MM.1S (cell line): ENCODE measurements around the gene IRX1.

ENCODE experiments used
- DNase-seq: peaks from one replicate; pipeline ENCODE4 v3.0.0-alpha.2; 2015
- H2AFZ ChIP-seq: fragments of 300-600 bp; sonication (generic); 2 replicates; pipeline ENCODE4 v1.6.0; 2016; ENCODE audit warnings: antibody characterized with exemption, low read length
- H3F3A ChIP-seq: fragments of 300-600 bp; sonication (generic); 2 replicates; pipeline ENCODE4 v1.6.1; 2016; ENCODE audit warnings: mild to moderate bottlenecking, antibody characterized with exemption, low read length, moderate library complexity, mixed read lengths; ENCODE audit not compliant: insufficient read depth
- H3K27ac ChIP-seq: fragments of 300-600 bp; sonication (generic); 2 replicates; pipeline ENCODE4 v1.5.1; 2016; ENCODE audit warnings: mild to moderate bottlenecking, low read length
- H3K27me3 ChIP-seq: fragments of 300-600 bp; sonication (generic); replicated peaks from 2 replicates; pipeline ENCODE4 v1.6.0; 2016; ENCODE audit warnings: low read length; ENCODE audit not compliant: insufficient read depth
- H3K36me3 ChIP-seq: fragments of 300-600 bp; sonication (generic); replicated peaks from 2 replicates; pipeline ENCODE4 v1.6.1; 2016; ENCODE audit warnings: mild to moderate bottlenecking, low read length, mixed read lengths; ENCODE audit not compliant: insufficient read depth
- H3K4me1 ChIP-seq: fragments of 300-600 bp; sonication (generic); 2 replicates; pipeline ENCODE4 v1.6.1; 2016; ENCODE audit warnings: low read length, mixed read lengths
- H3K4me2 ChIP-seq: fragments of 300-600 bp; sonication (generic); 2 replicates; pipeline ENCODE4 v1.6.0; 2016; ENCODE audit warnings: low read depth, low read length
- H3K4me3 ChIP-seq: fragments of 300-600 bp; sonication (generic); 2 replicates; pipeline ENCODE4 v1.5.1; 2016; ENCODE audit warnings: low read length, mixed read lengths
- H3K79me2 ChIP-seq: fragments of 300-600 bp; sonication (generic); 2 replicates; pipeline ENCODE4 v1.6.1; 2016; ENCODE audit warnings: mixed run types, low read length, mixed read lengths
- H3K9ac ChIP-seq: fragments of 300-600 bp; sonication (generic); 2 replicates; pipeline ENCODE4 v1.6.1; 2016; ENCODE audit warnings: low read length, mixed read lengths
- H3K9me2 ChIP-seq: fragments of 300-600 bp; sonication (generic); replicated peaks from 2 replicates; pipeline ENCODE4 v1.6.1; 2016; ENCODE audit warnings: mild to moderate bottlenecking, low read length, mixed read lengths; ENCODE audit not compliant: insufficient read depth
- H3K9me3 ChIP-seq: fragments of 300-600 bp; sonication (generic); replicated peaks from 2 replicates; pipeline ENCODE4 v1.6.1; 2016; ENCODE audit warnings: mild to moderate bottlenecking, low read length, mixed read lengths; ENCODE audit not compliant: insufficient read depth
- H4K20me1 ChIP-seq: fragments of 300-600 bp; sonication (generic); 2 replicates; pipeline ENCODE4 v1.6.1; 2016; ENCODE audit warnings: mild to moderate bottlenecking, low read length, moderate library complexity, mixed read lengths; ENCODE audit not compliant: insufficient read depth
- EZH2 ChIP-seq: fragments of 300-600 bp; sonication (generic); optimal IDR thresholded peaks from 2 replicates; pipeline ENCODE3; 2017; ENCODE audit warnings: low read depth, mild to moderate bottlenecking, antibody characterized with exemption, low read length, mixed read lengths
- EZH2phosphoT487 ChIP-seq: fragments of 300-600 bp; sonication (generic); IDR thresholded peaks from 2 replicates; pipeline ENCODE4 v1.6.1; 2018; ENCODE audit warnings: antibody characterized with exemption, low read length
- TF ChIP-seq, protein P1 (sequence below): fragments of 300-600 bp; sonication (generic); IDR thresholded peaks from 2 replicates; pipeline ENCODE4 v1.5.1; 2016; ENCODE audit warnings: antibody characterized with exemption, low read length, mixed read lengths

Gene IRX1

DNA sequence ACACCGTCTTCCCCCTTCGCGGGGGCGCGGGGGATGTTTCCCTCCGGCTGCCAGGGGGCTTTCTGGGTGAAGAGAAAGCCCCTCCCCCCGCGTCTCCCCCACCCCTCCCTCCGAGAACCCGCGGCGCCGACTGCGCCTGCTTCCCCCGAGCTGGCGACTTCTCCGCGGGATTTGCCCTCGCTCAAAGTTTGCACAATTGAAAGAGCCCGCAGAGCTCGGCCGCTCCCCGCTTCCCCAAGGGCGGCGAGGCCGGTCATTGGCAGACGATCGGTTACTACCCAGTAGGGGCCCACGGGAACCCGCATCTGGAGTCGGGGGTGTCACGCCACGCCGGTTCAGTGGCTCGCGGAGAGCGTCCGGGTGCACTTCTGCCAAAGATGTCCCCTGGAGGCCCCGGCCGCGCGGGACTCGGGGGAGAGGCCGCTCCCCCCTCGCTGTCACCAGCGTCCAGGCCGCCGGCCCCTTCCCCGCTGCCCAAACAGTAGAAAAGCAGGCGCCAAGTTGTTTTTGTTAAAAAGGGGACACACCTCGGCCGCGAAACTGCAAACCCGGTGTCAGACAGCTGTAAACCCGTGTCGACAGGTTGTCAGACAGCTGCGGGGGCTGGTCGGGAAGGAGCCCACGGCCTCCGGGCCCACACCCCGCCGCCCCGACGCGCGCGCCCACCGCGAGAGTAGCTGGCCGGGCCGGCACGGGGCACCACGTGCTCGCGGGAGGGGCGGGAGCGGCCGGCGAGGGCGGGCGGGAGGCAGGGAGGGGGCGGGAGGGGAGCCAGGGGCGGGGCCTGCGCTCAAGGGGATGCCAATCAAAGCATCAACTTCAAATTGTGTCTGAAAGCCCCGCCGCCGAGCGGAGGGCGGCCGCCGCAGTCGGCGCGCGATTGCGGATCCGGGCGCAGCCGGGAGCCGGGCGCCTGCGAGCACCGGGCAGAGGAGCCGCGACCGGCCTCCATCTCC is at the start of gene IRX1:
TSS of gene IRX1 (plus strand) at position 827 of the 956 bp plus-strand sequence. CDS start 274 bp downstream, outside the sequence.
- Histone ChIP-seq H3K27me3 (no peaks in the 10 kb centered on the region), H3K9ac (no peak within 1 kb of the TSS), H2AFZ (no peak within 1 kb of the TSS), H3F3A (no peaks in the 10 kb centered on the region), H3K36me3 (no peaks in the 10 kb centered on the region), H3K4me3 (no peak within 1 kb of the TSS), H3K4me1 (no peaks in the 10 kb centered on the region), H3K9me2 (no peaks in the 10 kb centered on the region), H3K79me2 (no peaks in the 10 kb centered on the region), H3K27ac (no peak within 1 kb of the TSS), H3K4me2 (no peak within 1 kb of the TSS), H4K20me1 (no peaks in the 10 kb centered on the region), H3K9me3 (no peaks in the 10 kb centered on the region)
- DNase-seq: no peak
- TF ChIP-seq, protein P1, sequence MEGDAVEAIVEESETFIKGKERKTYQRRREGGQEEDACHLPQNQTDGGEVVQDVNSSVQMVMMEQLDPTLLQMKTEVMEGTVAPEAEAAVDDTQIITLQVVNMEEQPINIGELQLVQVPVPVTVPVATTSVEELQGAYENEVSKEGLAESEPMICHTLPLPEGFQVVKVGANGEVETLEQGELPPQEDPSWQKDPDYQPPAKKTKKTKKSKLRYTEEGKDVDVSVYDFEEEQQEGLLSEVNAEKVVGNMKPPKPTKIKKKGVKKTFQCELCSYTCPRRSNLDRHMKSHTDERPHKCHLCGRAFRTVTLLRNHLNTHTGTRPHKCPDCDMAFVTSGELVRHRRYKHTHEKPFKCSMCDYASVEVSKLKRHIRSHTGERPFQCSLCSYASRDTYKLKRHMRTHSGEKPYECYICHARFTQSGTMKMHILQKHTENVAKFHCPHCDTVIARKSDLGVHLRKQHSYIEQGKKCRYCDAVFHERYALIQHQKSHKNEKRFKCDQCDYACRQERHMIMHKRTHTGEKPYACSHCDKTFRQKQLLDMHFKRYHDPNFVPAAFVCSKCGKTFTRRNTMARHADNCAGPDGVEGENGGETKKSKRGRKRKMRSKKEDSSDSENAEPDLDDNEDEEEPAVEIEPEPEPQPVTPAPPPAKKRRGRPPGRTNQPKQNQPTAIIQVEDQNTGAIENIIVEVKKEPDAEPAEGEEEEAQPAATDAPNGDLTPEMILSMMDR: no peak
- no peak for TF ChIP-seq EZH2phosphoT487
- no peak for TF ChIP-seq EZH2

DNA sequence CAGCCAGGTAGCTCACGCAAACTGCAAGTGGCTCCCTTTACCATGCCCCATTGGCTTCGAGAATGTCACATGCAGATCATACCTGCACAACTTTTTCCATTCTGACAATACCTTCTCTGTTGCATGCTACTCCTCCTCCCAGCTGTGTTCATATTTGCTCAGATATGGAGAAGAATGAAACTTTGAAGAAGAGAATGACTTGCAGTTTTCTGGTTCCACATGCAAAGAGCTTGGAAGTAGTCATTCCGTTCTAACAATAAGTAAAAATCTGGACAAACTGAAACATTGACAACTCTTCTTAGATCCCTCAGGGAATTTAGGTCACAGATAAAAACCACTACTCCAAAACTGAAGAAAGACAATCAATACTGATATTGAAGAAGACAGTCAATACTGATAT is 49.6 kb upstream of the IRX1 start:
- no peaks in the 10 kb centered on the region for H3K9me3 ChIP-seq
- TF ChIP-seq EZH2: no peak
- TF ChIP-seq EZH2phosphoT487: no peak
- TF ChIP-seq, protein P1: no peak
- no peak overlapping the region for H3K4me2 ChIP-seq
- H2AFZ ChIP-seq: no peak overlapping the region
- no peaks in the 10 kb centered on the region for H3K9me2 ChIP-seq
- H3K27ac ChIP-seq: no peak overlapping the region
- no peak overlapping the region for H3K4me3 ChIP-seq
- H3K79me2 ChIP-seq: no peaks in the 10 kb centered on the region
- DNase-seq: no peak
- no peaks in the 10 kb centered on the region for H3F3A ChIP-seq
- no peak overlapping the region for H3K9ac ChIP-seq
- H3K4me1 ChIP-seq: no peaks in the 10 kb centered on the region
- no peaks in the 10 kb centered on the region for H3K36me3 ChIP-seq
- no peaks in the 10 kb centered on the region for H3K27me3 ChIP-seq
- no peaks in the 10 kb centered on the region for H4K20me1 ChIP-seq

DNA sequence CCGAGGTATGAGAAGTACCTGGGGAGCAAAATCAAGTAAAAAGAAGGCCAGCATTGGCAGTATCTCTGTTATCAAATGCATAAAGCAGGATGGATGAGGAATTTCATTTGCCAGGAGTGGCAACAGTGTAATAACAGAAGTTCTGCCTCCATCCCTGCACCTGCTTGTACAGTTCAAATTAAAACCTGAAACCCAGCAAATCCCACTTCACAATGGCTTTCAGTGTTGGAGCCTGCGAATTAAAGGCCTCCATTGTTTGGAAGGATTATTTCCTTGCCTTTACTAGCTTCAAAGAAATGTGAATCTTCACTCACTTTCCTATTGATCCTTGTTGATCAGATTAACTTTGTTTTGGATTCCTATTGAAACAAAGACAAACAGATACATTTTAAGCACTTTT is 31.5 kb upstream of the IRX1 start:
- H4K20me1 ChIP-seq: no peaks in the 10 kb centered on the region
- no peaks in the 10 kb centered on the region for H3K79me2 ChIP-seq
- no peak overlapping the region for H3K4me2 ChIP-seq
- H2AFZ ChIP-seq: no peak overlapping the region
- no peaks in the 10 kb centered on the region for H3K27me3 ChIP-seq
- TF ChIP-seq EZH2phosphoT487 (no peak), EZH2 (no peak)
- TF ChIP-seq, protein P1: no peak
- H3K9me2 ChIP-seq: no peaks in the 10 kb centered on the region
- H3K4me1 ChIP-seq: no peaks in the 10 kb centered on the region
- DNase-seq: no peak
- no peak overlapping the region for H3K4me3 ChIP-seq
- no peaks in the 10 kb centered on the region for H3K36me3 ChIP-seq
- no peaks in the 10 kb centered on the region for H3K9me3 ChIP-seq
- no peaks in the 10 kb centered on the region for H3F3A ChIP-seq
- no peak overlapping the region for H3K9ac ChIP-seq
- no peak overlapping the region for H3K27ac ChIP-seq
